ENCODE measurements around the gene SLC5A3. TPM values are rescaled to one million over a fixed set of nuclear protein-coding genes. Genes with fewer than 3 reads are reported as not detected.

The SLC5A3 gene
- polyA plus RNA-seq, 3 donors, result 1.2 to 3.3 (median 1.6) TPM

- Histone ChIP-seq H3K9me3 (replicated peaks in 1 of 2; ENCODE audit: control insufficient read depth in 1 of 2, insufficient read depth in 1 of 2, low read length in 2 of 2) (no peaks in the 10 kb centered on the region), H3K9ac (ENCODE audit: insufficient read depth, low read length, poor library complexity, severe bottlenecking) (no peak overlapping the region), H4K20me1 (ENCODE audit: insufficient read depth, low read length) (peaks cover 79% of the 10 kb centered on the region), H3K36me3 (replicated peaks in 1 of 2; ENCODE audit: control insufficient read depth in 1 of 2, insufficient read depth in 2 of 2, low read length in 2 of 2) (peaks cover 0 to 42% of the 10 kb centered on the region in 2 donors), H3K4me3 (replicated peaks in 1 of 3; ENCODE audit: low read depth in 2 of 3, low read length in 3 of 3) (no peak overlapping the region), H3K27ac (ENCODE audit: low read depth in 1 of 2, low read length in 2 of 2) (no peak overlapping the region), H3K4me2 (replicated peaks; ENCODE audit: extremely low read depth, low read length, poor library complexity, severe bottlenecking) (no peak overlapping the region), H3K79me2 (ENCODE audit: insufficient read depth, low read length) (peaks cover 65% of the 10 kb centered on the region), H3K27me3 (ENCODE audit: control insufficient read depth in 2 of 2, insufficient read depth in 2 of 2, low read length in 2 of 2) (no peaks in the 10 kb centered on the region), H2AFZ (ENCODE audit: insufficient read depth, low read depth, low read length, poor library complexity, severe bottlenecking) (no peak overlapping the region), H3K4me1 (ENCODE audit: control insufficient read depth in 1 of 2, insufficient read depth in 2 of 2, low read length in 2 of 2) (peaks cover 21 to 27% of the 10 kb centered on the region in 2 donors)
- no CpG with 5 or more reads among the region's 2 CpGs for WGBS (ENCODE audit: insufficient coverage)
- TF ChIP-seq, protein P1, sequence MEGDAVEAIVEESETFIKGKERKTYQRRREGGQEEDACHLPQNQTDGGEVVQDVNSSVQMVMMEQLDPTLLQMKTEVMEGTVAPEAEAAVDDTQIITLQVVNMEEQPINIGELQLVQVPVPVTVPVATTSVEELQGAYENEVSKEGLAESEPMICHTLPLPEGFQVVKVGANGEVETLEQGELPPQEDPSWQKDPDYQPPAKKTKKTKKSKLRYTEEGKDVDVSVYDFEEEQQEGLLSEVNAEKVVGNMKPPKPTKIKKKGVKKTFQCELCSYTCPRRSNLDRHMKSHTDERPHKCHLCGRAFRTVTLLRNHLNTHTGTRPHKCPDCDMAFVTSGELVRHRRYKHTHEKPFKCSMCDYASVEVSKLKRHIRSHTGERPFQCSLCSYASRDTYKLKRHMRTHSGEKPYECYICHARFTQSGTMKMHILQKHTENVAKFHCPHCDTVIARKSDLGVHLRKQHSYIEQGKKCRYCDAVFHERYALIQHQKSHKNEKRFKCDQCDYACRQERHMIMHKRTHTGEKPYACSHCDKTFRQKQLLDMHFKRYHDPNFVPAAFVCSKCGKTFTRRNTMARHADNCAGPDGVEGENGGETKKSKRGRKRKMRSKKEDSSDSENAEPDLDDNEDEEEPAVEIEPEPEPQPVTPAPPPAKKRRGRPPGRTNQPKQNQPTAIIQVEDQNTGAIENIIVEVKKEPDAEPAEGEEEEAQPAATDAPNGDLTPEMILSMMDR (IDR thresholded peaks at IDR 0.05), result no peak
- no peaks in the 10 kb centered on the region for H3K27me3 Mint-ChIP-seq (ENCODE audit: low read depth in 3 of 3)
- H3K9me3 Mint-ChIP-seq, result peaks cover 0 to 2% (median 0%) of the 10 kb centered on the region in 7 donors
- H3K36me3 Mint-ChIP-seq, result peaks cover 50 to 54% of the 10 kb centered on the region in 2 donors
- H3K4me1 Mint-ChIP-seq, result peaks cover 54% of the 10 kb centered on the region
- H3K27ac Mint-ChIP-seq, result peak overlapping the region in 1 of 7 donors; percentile 23
- no peak overlapping the region for H3K4me3 Mint-ChIP-seq
- intact Hi-C loops (cut with micrococcal nuclease), result loop anchor here in 1 of 2 donors (5.0 kb wide), 1 partner anchor 142 kb away; no protein-coding TSS in a partner anchor
- DNase-seq, result no peak
Measured at GRCh38 chr21:34078915-34079314, 5.5 kb downstream of the SLC5A3 start.

DNA sequence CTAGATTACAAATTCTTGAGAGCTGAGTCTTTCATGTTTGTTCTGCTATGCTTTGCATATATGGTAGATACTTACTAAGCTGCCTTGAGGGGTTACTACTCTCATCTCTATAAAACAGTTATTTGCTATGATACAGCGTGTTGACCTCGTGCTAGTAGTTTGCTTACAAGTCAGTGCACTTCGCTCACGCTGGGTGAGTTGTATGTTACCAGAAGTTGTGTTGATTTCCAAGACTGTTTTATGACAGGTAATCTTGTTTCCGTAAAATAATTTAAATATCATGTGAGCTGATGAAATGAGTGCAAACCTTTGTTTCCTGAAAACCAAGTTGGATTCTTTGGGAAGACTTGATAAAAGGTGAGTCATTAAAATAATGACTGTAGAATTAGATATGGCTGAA, 7.3 kb downstream of the SLC5A3 start:
- Mint-ChIP-seq H3K4me3 (no peak overlapping the region), H3K27ac (no peak overlapping the region), H3K27me3 (ENCODE audit: low read depth in 3 of 3) (no peaks in the 10 kb centered on the region), H3K9me3 (peaks cover 0 to 2% (median 0%) of the 10 kb centered on the region in 7 donors), H3K36me3 (peaks cover 47 to 52% of the 10 kb centered on the region in 2 donors), H3K4me1 (peaks cover 38% of the 10 kb centered on the region)
- WGBS (ENCODE audit: insufficient coverage), result 100% methylated on average over 3 of the region's 5 CpGs
- peaks cover 66% of the 10 kb centered on the region for H3K79me2 ChIP-seq (ENCODE audit: insufficient read depth, low read length)
- peaks cover 77% of the 10 kb centered on the region for H4K20me1 ChIP-seq (ENCODE audit: insufficient read depth, low read length)
- DNase-seq, result no peak
- H3K9ac ChIP-seq (ENCODE audit: insufficient read depth, low read length, poor library complexity, severe bottlenecking), result no peak overlapping the region
- no peak overlapping the region for H2AFZ ChIP-seq (ENCODE audit: insufficient read depth, low read depth, low read length, poor library complexity, severe bottlenecking)
- H3K4me1 ChIP-seq (ENCODE audit: control insufficient read depth in 1 of 2, insufficient read depth in 2 of 2, low read length in 2 of 2), result peaks cover 5 to 11% of the 10 kb centered on the region in 2 donors
- no peak overlapping the region for H3K4me3 ChIP-seq (replicated peaks in 1 of 3; ENCODE audit: low read depth in 2 of 3, low read length in 3 of 3)
- intact Hi-C loops (cut with micrococcal nuclease), result no loop called here
- no peaks in the 10 kb centered on the region for H3K9me3 ChIP-seq (replicated peaks in 1 of 2; ENCODE audit: control insufficient read depth in 1 of 2, insufficient read depth in 1 of 2, low read length in 2 of 2)
- TF ChIP-seq, protein P1 (IDR thresholded peaks at IDR 0.05), result no peak
- H3K27me3 ChIP-seq (ENCODE audit: control insufficient read depth in 2 of 2, insufficient read depth in 2 of 2, low read length in 2 of 2), result no peaks in the 10 kb centered on the region
- H3K4me2 ChIP-seq (replicated peaks; ENCODE audit: extremely low read depth, low read length, poor library complexity, severe bottlenecking), result no peak overlapping the region
- H3K27ac ChIP-seq (ENCODE audit: low read depth in 1 of 2, low read length in 2 of 2), result no peak overlapping the region
- H3K36me3 ChIP-seq (replicated peaks in 1 of 2; ENCODE audit: control insufficient read depth in 1 of 2, insufficient read depth in 2 of 2, low read length in 2 of 2), result peaks cover 0 to 58% of the 10 kb centered on the region in 2 donors

All from CD14-positive monocyte (primary cell).